T-helper 9 cell (primary cell): Measurements from ENCODE around the gene TNFSF12.

Experiments
- DNase-seq: peaks from one replicate; pipeline ENCODE4 v3.0.0-alpha.2; 2020

Gene TNFSF12

DNA sequence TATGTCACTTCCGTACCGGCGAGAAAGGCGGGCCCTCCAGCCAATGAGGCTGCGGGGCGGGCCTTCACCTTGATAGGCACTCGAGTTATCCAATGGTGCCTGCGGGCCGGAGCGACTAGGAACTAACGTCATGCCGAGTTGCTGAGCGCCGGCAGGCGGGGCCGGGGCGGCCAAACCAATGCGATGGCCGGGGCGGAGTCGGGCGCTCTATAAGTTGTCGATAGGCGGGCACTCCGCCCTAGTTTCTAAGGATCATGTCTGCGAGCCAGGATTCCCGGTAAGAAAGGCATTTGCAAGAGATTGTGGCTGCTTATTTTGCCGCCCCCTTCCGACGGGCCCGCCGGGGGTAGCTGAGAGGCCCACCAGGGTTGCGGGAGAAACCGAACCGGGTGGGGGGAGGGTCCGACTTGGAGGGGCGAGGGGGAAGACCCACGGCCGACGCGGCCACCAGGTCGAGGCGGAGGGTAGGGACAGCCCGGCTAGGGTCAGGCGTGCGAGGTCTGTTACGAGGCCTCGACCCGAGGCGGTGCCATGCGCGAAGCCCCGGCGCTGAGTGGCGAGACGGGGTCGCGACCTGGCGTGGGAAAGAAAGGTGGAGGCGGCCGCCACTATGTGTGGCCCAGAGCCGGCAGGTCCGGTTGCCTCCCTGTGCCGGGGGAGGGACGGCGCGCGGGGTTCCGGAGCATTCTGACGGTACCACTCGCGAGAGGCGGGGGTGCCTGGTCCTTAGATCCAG lies 23.9 kb downstream of the TNFSF12 start:
- peak; percentile 99 for DNase-seq

DNA sequence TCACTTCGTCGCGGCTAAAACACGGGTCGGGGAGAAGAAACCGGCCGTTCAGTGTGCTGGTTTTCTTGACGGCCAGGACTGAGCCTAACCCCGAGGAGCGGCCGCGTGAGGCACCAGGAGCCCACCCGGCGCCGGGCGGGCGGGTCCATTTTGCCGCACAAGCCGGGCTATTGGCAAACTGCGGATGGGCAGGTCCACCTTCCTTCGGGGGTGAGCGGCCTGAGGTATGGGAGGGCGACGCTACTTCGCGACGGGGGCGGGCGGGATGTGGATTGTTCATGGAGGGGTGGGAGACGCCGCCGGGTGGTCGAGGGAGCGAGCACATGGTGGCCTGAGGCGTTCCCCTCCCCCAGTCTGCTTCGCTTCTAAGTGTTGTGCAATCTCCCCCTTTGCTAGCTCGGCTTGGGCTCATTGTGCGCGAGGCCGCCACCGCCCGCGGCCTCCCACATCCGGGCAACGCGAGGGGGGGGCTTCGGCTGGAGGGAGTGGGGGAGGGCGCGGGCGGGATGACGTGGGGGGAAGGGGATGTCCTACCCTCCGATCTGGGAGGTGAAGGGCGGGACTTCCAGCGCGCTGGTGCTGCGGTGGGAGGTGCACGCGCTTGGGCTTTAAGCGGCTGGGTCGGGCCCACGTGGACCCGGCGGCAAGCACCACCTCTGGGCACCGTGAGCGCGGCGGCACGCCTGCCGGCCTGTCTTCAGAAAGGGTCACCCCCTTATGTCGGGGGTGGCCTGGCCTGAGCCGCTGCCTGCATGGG lies 24.6 kb downstream of the TNFSF12 start:
- peak; percentile 90 for DNase-seq

DNA sequence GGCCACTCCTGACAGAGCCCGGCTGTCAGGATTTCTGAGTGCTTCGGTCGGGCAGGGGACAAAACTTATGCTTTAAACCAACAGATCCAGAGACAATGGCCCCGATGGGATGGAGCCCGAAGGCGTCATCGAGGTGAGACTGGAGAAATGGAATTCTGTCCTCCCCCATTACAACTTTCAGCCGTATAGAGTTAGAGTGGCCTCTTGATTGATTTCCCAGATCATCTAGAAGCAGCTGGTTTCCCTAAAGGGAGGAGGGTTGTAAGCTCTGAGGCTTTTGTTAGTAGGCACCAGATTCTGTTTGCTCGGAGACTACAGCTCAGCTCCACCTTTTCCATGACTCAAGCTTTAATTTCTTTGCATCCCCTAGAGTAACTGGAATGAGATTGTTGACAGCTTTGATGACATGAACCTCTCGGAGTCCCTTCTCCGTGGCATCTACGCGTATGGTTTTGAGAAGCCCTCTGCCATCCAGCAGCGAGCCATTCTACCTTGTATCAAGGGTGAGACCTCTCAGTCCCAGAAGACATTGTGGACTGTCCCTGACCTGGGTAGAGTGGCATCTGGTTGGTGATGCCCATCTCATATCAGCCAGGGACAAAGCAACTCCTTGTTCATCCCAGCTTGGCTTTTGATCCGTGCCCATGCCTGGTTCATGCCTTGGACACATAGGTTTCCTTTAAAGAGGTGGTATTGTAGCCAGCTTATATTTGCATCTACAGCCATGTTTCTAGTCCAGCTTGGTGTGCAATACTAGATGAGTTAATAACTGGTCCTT lies 25.5 kb downstream of the TNFSF12 start:
- DNase-seq, result no peak

DNA sequence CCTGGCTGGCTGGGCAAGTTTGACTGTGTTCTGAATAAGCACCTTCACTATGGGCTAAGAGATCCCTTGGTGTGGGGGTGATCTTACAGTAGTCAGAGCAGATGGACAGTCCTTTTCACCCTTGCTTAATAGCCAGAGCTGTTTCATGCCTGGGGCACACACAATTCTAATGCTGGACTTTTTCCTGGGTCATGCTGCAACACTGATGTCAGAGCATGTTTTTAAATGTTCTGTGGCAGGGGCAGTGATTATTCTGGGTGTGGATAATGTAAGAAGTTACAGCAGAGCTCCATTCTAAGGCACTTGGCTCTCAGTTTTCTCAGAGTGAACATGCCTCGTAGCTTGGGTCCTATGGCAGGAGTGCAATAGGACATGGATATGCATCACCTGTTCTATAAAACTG lies 26.6 kb downstream of the TNFSF12 start:
- DNase-seq, result no peak

DNA sequence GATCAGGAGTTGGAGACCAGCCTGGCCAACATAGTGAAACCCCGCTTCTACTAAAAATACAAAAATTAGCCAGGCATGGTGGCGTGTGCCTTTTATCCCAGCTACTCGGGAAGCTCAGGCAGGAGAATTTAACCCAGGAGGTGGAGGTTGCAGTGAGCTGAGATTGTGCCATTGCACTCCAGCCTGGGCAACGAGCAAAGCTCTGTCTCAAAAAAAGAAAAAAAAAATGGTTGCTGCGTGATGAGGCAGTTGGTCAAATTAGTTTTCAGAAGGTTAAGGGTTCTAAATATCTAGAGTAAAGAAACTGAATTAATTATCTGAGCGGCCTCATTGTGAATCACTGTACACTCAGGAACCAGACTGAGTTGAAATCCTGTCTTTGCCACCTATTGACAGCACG lies 27.1 kb downstream of the TNFSF12 start:
- DNase-seq, result no peak

DNA sequence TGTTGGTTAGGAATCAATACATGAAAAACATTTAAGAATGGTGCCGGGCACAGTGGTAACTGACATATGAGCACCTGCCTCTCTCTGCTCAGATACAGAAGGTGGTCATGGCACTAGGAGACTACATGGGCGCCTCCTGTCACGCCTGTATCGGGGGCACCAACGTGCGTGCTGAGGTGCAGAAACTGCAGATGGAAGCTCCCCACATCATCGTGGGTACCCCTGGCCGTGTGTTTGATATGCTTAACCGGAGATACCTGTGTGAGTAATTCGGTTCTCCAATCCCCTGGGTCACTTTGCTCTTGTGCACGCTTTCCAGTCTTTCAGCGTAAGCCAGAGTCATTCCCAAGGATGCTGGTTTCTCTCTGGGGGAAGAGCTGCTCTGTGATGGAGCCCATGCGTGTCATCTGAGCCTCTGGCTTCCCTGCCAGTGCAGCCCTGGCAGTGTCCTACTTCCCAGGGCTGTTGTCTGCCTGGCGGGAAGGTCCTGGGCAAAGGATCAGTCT lies 27.6 kb downstream of the TNFSF12 start:
- DNase-seq, result no peak

DNA sequence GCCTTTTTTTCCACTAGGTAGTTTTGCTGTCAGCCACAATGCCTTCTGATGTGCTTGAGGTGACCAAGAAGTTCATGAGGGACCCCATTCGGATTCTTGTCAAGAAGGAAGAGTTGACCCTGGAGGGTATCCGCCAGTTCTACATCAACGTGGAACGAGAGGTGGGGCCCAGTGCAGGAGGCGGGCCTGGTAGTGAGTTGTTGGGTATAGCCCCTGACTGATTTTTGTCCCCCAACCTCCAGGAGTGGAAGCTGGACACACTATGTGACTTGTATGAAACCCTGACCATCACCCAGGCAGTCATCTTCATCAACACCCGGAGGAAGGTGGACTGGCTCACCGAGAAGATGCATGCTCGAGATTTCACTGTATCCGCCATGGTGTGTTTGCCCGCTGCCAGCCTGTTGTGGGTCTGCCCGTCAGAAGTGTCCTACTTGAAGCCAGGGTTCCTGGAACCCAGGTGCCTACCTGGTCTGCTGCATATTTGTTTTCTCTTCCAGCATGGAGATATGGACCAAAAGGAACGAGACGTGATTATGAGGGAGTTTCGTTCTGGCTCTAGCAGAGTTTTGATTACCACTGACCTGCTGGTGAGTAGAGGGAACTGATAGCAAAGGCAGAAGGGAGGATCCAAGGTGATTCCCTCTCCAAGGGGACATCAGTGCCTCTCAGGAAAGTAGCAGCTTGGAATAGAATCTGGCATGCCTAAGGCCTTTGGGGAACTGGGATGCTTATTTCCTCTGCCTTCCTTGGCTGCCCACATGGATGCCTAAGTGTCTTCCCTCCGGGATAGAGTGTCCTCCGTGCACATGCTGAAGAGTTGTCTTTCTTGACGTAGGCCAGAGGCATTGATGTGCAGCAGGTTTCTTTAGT lies 28.7 kb downstream of the TNFSF12 start:
- DNase-seq, result no peak

DNA sequence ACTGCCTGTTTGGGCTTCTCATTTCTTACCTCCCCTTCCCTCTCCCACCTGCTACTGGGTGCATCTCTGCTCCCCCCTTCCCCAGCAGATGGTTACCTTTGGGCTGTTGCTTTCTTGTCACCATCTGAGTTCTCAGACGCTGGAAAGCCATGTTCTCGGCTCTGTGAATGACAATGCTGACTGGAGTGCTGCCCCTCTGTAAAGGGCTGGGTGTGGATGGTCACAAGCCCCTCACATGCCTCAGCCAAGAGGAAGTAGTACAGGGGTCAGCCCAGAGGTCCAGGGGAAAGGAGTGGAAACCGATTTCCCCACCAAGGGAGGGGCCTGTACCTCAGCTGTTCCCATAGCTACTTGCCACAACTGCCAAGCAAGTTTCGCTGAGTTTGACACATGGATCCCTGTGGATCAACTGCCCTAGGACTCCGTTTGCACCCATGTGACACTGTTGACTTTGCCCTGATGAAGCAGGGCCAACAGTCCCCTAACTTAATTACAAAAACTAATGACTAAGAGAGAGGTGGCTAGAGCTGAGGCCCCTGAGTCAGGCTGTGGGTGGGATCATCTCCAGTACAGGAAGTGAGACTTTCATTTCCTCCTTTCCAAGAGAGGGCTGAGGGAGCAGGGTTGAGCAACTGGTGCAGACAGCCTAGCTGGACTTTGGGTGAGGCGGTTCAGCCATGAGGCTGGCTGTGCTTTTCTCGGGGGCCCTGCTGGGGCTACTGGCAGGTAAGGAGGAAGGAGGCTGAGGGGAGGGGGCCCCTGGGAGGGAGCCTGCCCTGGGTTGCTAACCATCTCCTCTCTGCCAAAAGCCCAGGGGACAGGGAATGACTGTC lies 30.4 kb downstream of the TNFSF12 start, which contains the start of gene CD68:
TSS of gene CD68 (plus strand) at position 638 of the 833 bp plus-strand sequence. CDS start at position 678, 40 bp downstream.
- no peak for DNase-seq

DNA sequence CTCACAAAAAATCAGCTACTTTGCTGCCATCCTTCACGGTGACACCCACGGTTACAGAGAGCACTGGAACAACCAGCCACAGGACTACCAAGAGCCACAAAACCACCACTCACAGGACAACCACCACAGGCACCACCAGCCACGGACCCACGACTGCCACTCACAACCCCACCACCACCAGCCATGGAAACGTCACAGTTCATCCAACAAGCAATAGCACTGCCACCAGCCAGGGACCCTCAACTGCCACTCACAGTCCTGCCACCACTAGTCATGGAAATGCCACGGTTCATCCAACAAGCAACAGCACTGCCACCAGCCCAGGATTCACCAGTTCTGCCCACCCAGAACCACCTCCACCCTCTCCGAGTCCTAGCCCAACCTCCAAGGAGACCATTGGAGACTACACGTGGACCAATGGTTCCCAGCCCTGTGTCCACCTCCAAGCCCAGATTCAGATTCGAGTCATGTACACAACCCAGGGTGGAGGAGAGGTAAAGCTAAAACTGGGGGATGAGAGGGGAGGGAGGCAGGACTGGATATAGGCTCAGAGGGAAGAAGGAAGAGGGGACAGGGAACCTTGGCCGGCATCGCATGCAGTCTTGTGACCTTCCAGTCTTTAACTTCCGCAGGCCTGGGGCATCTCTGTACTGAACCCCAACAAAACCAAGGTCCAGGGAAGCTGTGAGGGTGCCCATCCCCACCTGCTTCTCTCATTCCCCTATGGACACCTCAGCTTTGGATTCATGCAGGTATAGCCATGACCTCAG lies 31.2 kb downstream of the TNFSF12 start:
- no peak for DNase-seq

DNA sequence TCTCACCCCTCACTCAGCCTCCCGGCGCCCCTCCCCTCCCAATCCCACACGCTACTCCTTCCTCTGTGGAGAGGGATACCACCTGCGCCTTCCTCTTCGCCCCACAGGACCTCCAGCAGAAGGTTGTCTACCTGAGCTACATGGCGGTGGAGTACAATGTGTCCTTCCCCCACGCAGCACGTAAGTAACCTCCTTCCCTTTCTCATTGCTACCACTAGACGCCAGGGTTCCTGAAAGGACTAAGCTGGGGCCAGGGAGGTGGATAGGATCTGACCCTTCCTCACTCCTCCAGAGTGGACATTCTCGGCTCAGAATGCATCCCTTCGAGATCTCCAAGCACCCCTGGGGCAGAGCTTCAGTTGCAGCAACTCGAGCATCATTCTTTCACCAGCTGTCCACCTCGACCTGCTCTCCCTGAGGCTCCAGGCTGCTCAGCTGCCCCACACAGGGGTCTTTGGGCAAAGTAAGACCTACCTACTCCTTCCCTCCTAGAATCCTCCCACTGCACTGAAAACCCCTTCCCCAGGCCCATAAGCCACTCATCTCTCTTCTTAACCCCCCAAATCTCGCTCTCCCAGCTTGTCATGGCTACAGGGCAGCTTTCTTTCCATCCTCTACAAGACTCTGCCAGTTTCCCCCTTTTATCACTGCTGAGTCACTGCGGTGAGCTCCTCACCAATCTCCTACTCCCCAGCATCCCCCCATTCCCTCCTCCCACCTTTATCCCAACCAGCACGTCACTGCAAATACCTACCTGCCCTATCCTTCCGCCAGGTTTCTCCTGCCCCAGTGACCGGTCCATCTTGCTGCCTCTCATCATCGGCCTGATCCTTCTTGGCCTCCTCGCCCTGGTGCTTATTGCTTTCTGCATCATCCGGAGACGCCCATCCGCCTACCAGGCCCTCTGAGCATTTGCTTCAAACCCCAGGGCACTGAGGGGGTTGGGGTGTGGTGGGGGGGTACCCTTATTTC lies 32.0 kb downstream of the TNFSF12 start:
- DNase-seq, result no peak

DNA sequence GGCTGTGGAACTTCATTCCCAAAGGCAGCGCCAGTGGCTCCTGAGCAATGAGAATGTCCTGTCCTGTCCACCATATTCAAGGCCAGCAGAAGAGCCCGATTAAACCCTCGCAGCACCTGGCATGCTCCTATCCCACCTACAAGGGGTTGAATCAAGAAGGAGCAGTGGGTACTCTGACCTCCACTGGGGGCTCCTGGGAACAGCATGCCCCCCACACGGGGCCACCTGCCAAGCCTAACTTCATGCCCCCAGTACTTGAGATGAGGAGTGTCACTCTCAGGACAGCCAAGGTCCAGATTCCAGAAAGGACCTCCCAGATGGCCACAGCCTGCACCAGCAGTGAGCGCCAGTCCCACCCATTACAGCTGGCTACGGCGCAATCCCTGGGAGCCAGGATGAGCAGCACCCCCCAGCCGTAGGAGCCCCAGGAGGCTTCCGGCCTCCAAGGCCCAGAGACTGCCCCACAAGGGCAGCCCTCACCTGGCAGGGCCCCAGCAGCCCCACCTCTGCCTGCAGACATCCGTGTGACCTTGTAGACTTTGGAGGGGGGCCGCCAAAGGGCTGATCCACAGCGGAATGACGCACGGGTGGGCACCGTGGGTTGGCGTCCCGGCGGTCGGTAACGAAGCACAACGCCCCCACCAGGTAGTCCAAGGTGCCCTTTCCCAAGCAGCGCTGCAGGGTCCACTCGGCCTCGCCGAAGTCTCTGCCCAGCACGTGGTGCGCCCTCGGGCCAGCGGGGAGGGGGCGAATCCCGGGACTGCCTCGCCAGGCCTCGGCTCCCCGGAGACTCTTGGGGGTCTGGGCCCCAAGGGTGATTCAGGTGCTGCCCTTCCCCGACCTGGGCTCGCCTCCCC lies 33.8 kb downstream of the TNFSF12 start:
- no peak for DNase-seq

DNA sequence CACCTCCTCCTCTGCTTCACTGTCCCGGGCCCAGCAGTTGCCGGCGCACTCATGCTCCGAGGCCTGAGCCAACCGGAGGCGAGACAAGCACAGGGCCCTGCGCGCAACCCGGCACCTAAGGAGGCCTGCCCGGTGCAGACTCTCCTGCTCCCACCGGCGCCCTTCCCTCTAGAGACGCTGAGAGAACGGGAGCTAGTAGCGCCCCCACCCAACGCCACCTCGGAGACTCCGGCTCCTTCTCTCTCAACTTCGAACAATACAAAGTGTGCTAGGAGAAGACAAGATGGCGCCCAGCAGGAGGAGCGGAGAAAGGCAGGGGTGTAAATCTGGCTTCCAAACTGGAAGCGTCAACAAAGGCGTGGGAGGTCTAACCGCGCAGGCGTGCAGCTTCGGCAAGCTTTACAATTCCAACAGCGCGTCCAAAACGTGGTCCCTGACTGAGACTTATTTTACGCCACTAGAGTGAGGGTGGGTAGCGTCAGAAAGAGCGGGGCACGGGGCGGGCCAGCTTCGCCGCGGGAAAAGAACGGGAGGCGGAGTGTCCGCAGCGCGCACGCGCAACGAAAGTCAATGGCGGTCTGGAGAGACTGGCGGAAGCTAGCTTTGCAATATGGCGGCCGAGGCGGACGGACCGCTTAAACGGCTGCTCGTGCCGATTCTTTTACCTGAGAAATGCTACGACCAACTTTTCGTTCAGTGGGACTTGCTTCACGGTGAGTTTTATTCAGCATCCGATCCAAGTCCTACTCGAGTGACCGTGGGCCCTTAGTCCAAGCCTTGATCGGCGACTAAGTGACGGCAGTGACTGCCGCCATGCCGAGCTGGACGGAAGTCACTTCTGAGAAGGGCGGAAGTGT lies 34.6 kb downstream of the TNFSF12 start, which contains the start of gene MPDU1:
TSS of gene MPDU1 (plus strand) at position 600 of the 857 bp plus-strand sequence. CDS start at position 611, 11 bp downstream.
- peak; percentile 86 for DNase-seq

DNA sequence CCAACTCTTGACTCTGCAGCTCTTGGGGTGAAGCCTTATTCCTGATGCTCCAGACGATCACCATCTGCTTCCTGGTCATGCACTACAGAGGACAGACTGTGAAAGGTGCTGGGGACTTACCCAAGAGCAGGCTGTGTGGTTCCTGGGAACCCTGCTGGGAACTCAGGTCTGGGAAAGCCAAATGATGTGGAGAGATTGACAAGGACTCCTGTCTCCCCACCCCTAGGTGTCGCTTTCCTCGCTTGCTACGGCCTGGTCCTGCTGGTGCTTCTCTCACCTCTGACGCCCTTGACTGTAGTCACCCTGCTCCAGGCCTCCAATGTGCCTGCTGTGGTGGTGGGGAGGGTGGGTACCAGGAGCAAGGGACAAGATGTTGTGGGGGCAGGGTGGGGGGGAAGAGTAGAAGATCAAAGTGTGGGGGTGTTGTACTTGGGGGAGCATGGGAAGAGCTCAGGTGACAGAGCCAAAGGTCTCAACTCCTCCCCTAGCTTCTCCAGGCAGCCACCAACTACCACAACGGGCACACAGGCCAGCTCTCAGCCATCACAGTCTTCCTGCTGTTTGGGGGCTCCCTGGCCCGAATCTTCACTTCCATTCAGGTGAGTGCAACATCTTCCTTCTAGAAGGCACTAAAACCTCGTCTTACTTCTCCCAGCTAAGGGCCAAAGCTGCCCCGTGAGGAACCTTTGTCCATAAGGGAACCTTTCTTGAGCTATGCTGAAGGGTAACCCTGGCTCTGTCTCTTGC lies 38.0 kb downstream of the TNFSF12 start:
- DNase-seq, result no peak

DNA sequence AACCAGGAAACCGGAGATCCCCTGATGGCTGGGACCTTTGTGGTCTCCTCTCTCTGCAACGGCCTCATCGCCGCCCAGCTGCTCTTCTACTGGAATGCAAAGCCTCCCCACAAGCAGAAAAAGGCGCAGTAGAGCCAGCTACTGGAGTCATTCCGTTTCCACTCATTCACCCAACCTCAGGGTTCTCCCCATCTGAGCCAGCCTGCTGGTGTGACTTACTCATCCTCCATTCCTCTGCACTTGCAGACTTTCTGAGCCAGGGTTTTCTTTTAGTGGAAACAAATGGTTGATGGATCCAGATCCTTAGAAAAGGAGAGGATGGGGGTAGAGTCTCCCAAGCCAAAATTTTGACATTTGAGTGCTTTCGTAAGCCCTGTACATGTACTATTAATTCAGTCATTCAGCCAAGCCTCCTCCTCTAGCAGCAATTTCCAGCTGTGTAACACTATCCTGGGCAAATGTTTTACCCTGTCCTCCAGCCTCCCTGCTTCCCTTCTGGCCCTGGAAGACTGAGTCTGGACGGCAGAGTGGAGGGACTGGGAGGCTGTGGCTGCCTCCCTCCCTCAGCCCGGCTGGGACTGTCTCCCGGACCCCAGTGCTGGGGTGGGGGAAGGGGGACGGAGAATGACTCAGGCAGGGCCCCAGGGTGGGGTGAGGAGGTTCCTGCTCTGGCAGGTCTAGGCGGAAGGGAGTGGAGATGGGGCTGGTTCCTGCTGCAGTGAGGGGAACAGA lies 38.7 kb downstream of the TNFSF12 start:
- DNase-seq, result no peak

DNA sequence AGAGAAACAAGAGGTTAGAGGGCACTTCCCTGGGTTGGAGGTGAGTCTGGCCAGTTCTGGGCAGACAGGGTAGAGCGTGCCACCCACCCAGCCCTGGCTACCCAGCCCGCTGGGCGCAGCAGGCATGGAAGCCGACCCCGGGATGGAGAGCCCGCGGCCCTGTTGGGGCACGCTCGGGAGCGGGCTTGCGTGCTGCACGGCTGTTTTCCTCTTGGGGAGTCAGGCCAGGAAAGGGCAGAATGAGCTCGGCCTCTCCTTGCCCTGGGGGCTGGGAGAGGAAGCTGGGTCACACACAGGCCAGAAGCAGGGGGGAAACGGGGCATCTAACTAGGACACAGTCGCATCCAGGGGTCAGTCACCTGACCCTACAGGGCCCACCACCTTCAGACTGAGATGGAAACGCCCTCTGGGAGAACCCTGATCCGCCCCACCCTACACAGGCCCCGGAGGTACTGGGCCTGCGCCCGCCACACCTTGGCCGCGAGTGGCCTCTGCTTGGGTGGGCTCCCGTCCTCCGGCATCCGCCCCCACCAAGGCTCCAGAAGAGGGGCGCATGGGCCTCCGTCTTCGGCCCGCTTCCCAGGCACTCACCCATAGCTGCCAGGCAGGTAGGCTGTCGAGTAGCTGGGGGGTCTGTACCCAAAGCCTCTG lies 39.8 kb downstream of the TNFSF12 start:
- DNase-seq, result no peak
